Right ventricle myocardium inferior (tissue), 1 donor: ENCODE data around the gene ELAVL4. TPM values are rescaled to one million over a fixed set of nuclear protein-coding genes. Genes with fewer than 3 reads are reported as not detected.
"Not testable (repeated sequence)": the region's sequence is repeated elsewhere in the genome, so short reads cannot be mapped to it uniquely, and the experiment has no call there.

Experiments used
- ATAC-seq: fragments of 200-7000 bp; cut with Tn5 transposase; one replicate; pipeline ENCODE4 v1.9.1; 2020; ENCODE audit warnings: mild to moderate bottlenecking, moderate library complexity
- DNase-seq: peaks from one replicate; pipeline ENCODE4 v3.0.0; 2021; ENCODE audit errors: missing footprints
- intact Hi-C: fragments of 100-400 bp; cut with DNase I; formaldehyde crosslinking; loops from one replicate; pipeline ENCODE4 v1.11.0; 2022
- total RNA-seq: library from RNA; stranded (reverse); fragmentation: NEBNext Ultra II Directional; extraction: Animal tissue kit (Norgen Biotek cat#: 25700); gene quantifications from one replicate; pipeline ENCODE4 v1.2.1, GENCODE V29; 2021
- donor health status: DM: no; HTN: yes; CAD: no; lungs with severe emphysema.

ELAVL4 gene
- total RNA-seq, 1 donor from 2014 or later, result not detected

- ATAC-seq, result no peak
- intact Hi-C loops, result no loop called here
Observed at GRCh38 chr1:50111503-50111902, 2.8 kb downstream of the ELAVL4 start.

GRCh38 chr1:50112193-50112592 lies 3.5 kb downstream of the ELAVL4 start:
- ATAC-seq (no peak), DNase-seq (no peak)
- intact Hi-C loops, result no loop called here

More at GRCh38 chr1:50111503-50111902, 2.8 kb downstream of the ELAVL4 start:
- DNase-seq, result no peak

GRCh38 chr1:50123071-50123470 lies 14.4 kb downstream of the ELAVL4 start:
- intact Hi-C loops, result no loop called here
- DNase-seq (no peak), ATAC-seq (no peak)

- ATAC-seq, result no peak
- intact Hi-C loops, result no loop called here
- DNase-seq, result no peak
Observed at GRCh38 chr1:50126927-50127715, 18.4 kb downstream of the ELAVL4 start.

GRCh38 chr1:50129201-50129600 lies 20.5 kb downstream of the ELAVL4 start:
- DNase-seq (no peak), ATAC-seq (no peak)
- intact Hi-C loops, result no loop called here

- intact Hi-C loops, result no loop called here
- ATAC-seq (no peak), DNase-seq (no peak)
Observed at GRCh38 chr1:50132347-50132894, 23.7 kb downstream of the ELAVL4 start.

- intact Hi-C loops, result no loop called here
- ATAC-seq, result no peak
- DNase-seq, result no peak
Observed at GRCh38 chr1:50135716-50136115, 27.0 kb downstream of the ELAVL4 start.

- intact Hi-C loops, result no loop called here
- DNase-seq (no peak), ATAC-seq (no peak)
Observed at GRCh38 chr1:50139339-50140181, 30.8 kb downstream of the ELAVL4 start.

GRCh38 chr1:50140182-50140447 lies 31.4 kb downstream of the ELAVL4 start:
- intact Hi-C loops, result no loop called here
- DNase-seq (no peak), ATAC-seq (no peak)

- intact Hi-C loops, result no loop called here
- no peak for DNase-seq
- ATAC-seq, result no peak
Observed at GRCh38 chr1:50147191-50147850, 38.6 kb downstream of the ELAVL4 start.

GRCh38 chr1:50148142-50148923 lies 39.6 kb downstream of the ELAVL4 start:
- no peak for ATAC-seq
- DNase-seq, result no peak
- intact Hi-C loops, result no loop called here

GRCh38 chr1:50152236-50152635 lies 43.5 kb downstream of the ELAVL4 start:
- DNase-seq (no peak), ATAC-seq (no peak)
- intact Hi-C loops, result no loop called here

- no peak for ATAC-seq
- intact Hi-C loops, result no loop called here
- no peak for DNase-seq
Observed at GRCh38 chr1:50155541-50155940, 46.8 kb downstream of the ELAVL4 start.

GRCh38 chr1:50156241-50157010 lies 47.7 kb downstream of the ELAVL4 start:
- intact Hi-C loops, result no loop called here
- ATAC-seq (no peak), DNase-seq (no peak)

GRCh38 chr1:50157306-50157941 lies 48.7 kb downstream of the ELAVL4 start:
- ATAC-seq (no peak), DNase-seq (no peak)
- intact Hi-C loops, result no loop called here

- no peak for DNase-seq
- intact Hi-C loops, result no loop called here
- ATAC-seq, result no peak
Observed at GRCh38 chr1:50158421-50158820, 49.7 kb downstream of the ELAVL4 start.

- ATAC-seq (no peak), DNase-seq (no peak)
- intact Hi-C loops, result no loop called here
Observed at GRCh38 chr1:50163680-50164079, 55.0 kb downstream of the ELAVL4 start.

GRCh38 chr1:50166351-50166750 lies 57.6 kb downstream of the ELAVL4 start:
- DNase-seq, intact Hi-C loops, ATAC-seq: not testable (repeated sequence)
